GM19238 (cell line): ENCODE data around the gene CTXND2.
"Not testable (repeated sequence)": the region's sequence is repeated elsewhere in the genome, so short reads cannot be mapped to it uniquely, and the experiment has no call there.

ENCODE experiments used
- DNase-seq: peaks from one replicate; pipeline ENCODE4 v3.0.0; 2011; ENCODE audit warnings: low spot score; ENCODE audit not compliant: insufficient read length

The CTXND2 gene

DNA sequence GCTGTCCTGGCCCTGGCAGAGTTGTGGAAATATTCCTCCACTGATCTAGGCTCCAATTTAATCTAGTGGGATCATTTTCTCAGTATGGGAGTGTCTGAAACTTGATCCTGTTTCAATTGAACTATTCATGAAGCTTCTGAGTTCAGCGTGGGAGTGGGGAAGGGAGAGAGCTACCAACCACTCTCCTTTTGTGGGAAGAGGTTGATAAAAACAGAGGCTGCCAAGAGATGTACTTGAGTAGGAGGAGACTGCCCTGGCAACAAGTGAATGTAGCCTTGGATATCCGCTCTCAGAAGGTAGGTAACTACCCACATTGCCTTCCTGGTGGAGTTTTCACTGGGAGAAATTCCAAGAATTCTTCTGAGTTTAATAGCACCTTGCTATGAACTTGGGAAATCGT lies at the start of gene CTXND2:
Gene CTXND2 (plus strand): TSS at position 119 of the 400 bp plus-strand sequence. CDS start 25,179 bp downstream, outside the sequence.
- no peak for DNase-seq

GRCh38 chr1:150840850-150841249 lies 46.1 kb upstream of the CTXND2 start:
- DNase-seq = not testable (repeated sequence)

DNA sequence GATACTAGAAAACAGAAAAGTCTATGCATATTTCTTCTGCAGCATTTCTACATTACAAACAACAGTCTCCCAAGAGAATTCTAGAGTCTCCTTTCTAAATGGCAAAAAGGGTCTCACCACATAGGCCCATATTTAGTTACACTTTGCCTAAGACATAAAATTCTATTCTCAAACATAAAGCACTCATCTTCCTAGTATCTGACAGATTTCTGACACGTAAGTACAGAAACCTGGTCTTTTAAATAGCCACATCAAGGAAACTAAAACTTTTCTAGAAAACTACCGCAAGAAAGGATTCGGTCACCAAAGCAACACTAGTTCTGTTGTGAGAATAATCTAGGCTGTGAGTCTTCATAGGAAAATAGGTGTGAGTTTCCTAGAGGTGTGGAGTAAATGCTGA lies 45.3 kb upstream of the CTXND2 start:
- DNase-seq = no peak

GRCh38 chr1:150842343-150842742 lies 44.6 kb upstream of the CTXND2 start:
- no peak for DNase-seq

- no peak for DNase-seq
Measured at GRCh38 chr1:150842964-150843363, 44.0 kb upstream of the CTXND2 start.

- no peak for DNase-seq
Measured at GRCh38 chr1:150843474-150843873, 43.5 kb upstream of the CTXND2 start.

- no peak for DNase-seq
Measured at GRCh38 chr1:150846473-150847146, 40.3 kb upstream of the CTXND2 start.

DNA sequence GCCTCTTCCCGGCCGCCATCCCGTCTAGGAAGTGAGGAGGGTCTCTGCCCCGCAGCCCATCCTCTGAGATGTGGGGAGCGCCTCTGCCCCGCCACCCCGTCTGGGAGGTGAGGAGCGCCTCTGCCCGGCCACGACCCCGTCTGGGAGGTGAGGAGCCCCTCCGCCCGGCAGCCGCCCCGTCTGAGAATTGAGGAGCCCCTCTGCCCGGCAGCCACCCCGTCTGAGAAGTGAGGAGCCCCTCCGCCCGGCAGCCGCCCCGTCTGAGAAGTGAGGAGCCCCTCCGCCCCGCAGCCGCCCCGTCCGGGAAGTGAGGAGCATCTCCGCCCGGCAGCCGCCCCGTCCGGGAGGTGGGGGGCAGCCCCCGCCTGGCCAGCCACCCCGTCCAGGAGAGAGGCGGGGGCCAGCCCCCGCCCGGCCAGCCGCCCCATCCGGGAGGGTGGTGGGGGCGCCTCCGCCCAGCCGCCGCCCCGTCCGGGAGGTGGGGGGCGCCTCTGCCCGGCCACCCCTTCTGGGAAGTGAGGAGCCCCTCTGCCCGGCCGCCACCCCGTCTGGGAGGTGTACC lies 36.1 kb upstream of the CTXND2 start:
- not testable (repeated sequence) for DNase-seq

DNA sequence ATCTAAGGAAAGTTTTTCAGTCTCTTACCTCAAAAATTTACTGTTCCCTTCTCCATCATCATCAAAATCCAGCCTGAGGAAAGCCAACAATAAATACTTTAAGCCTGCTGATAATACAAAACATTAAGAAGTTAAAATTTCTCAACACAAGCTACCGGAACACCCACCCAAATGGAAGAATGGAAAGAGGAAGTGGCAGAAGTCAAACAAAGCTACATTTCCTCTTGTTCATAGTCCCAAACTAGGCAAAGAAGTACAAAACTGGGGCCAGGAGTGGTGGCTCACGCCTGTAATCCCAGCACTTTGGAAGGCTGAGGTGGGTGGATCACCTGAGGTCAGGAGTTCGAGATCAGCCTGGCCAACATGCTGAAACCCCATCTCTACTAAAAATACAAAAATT lies 34.2 kb upstream of the CTXND2 start:
- DNase-seq = not testable (repeated sequence)

- DNase-seq = no peak
Measured at GRCh38 chr1:150863724-150864123, 23.2 kb upstream of the CTXND2 start.

- DNase-seq = not testable (repeated sequence)
Measured at GRCh38 chr1:150864200-150864599, 22.7 kb upstream of the CTXND2 start.

DNA sequence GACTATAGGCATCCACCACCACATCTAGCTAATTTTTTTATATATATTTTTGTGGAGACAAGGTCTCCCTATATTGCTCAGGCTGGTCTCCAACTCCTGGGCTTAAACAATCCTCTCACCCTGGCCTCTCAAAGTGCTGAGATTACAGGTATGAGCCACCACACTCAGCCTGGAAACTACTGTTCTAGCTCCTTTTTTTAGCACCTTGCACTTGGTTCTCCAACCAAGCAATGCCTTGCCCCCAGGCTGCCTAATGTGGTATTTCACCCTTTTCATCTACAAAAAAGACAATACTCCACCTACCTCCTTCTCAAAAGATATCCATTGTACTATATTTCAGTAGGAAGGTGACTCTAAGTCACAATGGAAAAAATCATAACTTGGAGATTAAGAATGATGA lies 17.3 kb upstream of the CTXND2 start:
- DNase-seq = no peak

DNA sequence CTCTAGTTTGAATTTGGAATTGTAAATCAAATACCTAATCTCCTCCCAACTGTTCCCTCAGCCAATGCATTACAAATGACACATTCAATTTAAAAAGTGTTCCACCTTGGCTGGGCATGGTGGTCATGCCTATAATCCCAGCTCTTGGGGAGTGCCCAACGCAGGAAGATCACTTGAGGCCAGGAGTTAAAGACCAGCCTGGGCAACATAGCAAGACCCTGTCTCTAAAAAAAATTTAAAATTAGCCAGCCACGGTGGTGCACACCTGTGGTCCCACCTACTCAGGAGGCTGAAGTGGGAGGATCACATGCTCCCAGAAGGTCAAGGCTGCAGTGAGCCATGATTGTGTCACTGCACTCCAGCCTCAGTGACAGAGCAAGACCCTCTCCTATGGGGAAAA lies 14.4 kb upstream of the CTXND2 start:
- DNase-seq = no peak

- no peak for DNase-seq
Measured at GRCh38 chr1:150873521-150873920, 13.4 kb upstream of the CTXND2 start.

GRCh38 chr1:150874455-150875196 lies 12.3 kb upstream of the CTXND2 start:
- DNase-seq = no peak

- DNase-seq = no peak
Measured at GRCh38 chr1:150875197-150876118, 11.5 kb upstream of the CTXND2 start.

DNA sequence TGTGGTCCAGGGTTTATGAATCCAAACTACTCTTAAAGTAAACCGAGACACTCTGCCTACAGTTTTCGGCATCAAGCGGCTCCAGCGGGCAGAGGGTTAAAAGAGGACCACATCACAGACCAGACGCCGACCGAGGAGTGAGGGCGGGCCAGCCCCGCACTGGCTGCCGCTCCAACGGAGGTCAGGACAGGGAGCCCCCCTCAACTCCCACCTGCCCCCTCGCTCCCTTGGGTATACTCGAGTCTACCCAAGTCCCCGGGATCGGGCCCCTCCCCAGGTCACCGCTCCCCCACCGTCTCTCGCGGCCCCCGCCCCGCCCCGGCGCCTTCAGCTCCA lies 10.8 kb upstream of the CTXND2 start:
- no peak for DNase-seq

DNA sequence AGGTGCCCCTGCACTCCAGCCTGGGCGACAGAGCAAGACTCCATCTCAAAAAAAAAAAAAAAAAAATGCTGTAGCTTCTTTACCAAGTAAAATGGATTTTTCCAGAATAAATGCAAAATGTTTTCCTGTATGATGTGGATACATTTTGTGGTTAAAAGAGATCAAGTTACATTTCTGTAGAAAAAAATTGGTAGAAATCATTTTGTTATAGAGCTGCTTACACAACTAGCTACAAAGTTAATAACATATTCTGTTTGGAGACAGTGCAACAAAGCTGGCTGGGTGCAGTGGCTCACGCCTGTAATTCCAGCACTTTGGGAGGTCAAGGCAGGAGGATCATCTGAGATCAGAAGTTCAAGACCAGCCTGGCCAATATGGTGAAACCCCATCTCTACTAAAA lies 8.0 kb upstream of the CTXND2 start:
- not testable (repeated sequence) for DNase-seq

- DNase-seq = no peak
Measured at GRCh38 chr1:150881331-150882070, 5.4 kb upstream of the CTXND2 start.

GRCh38 chr1:150883121-150883520 lies 3.8 kb upstream of the CTXND2 start:
- not testable (repeated sequence) for DNase-seq

DNA sequence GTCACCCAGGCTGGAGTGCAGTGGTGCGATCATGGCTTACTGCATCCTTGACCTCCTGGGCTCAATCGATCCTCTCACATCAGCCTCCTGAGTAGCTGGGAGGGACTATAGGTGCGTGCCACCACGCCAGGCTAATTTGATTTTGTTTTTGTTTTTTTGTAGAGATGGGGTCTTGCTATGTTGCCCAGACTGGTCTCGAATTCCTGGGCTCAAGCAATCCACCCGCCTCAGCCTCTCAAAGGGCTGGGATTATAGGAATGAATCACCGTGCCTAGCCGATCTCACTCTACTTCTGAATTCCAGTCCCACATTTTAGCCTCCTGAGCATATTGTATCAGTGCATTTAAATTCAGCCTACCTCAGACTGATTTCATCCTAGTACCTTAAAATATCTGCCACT lies 1.8 kb downstream of the CTXND2 start:
- no peak for DNase-seq
